Fibroblast of lung (primary cell): ENCODE data around the gene CAMK2B. TPM values are rescaled to one million over a fixed set of nuclear protein-coding genes. Genes with fewer than 3 reads are reported as not detected.
A peak's percentile ranks its signal among the peaks of the same experiment; 100 is the strongest.
"Not testable (repeated sequence)": the region's sequence is repeated elsewhere in the genome, so short reads cannot be mapped to it uniquely, and the experiment has no call there.

Source experiments
- DNase-seq, 2 donors: peaks; one replicate each; pipeline versions ENCODE4 v3.0.0 to v3.0.0-alpha.2; 2010; ENCODE audit warnings: low read depth in 2 of 2
- H2AFZ ChIP-seq: 2 replicates; pipeline ENCODE4 v1.5.1; 2012; ENCODE audit warnings: low read length, control low read depth, inconsistent platforms
- H3K27ac ChIP-seq: 2 replicates; pipeline ENCODE4 v1.5.1; 2011; ENCODE audit warnings: low read length, control low read depth; ENCODE audit not compliant: insufficient read depth
- H3K27me3 ChIP-seq: 2 replicates; pipeline ENCODE4 v1.5.1; 2011; ENCODE audit warnings: mild to moderate bottlenecking, low read length; ENCODE audit not compliant: control insufficient read depth, insufficient read depth
- H3K36me3 ChIP-seq: 2 replicates; pipeline ENCODE4 v1.5.1; 2011; ENCODE audit warnings: low read length; ENCODE audit not compliant: control insufficient read depth, insufficient read depth
- H3K4me1 ChIP-seq: 2 replicates; pipeline ENCODE4 v1.5.1; 2011; ENCODE audit warnings: low read length; ENCODE audit not compliant: control insufficient read depth, insufficient read depth; ENCODE audit errors: extremely low read depth
- H3K4me2 ChIP-seq: 2 replicates; pipeline ENCODE4 v1.5.1; 2011; ENCODE audit warnings: low read length, control low read depth; ENCODE audit not compliant: insufficient read depth; ENCODE audit errors: extremely low read depth
- H3K4me3 ChIP-seq, 4 experiments: fragments of 200-600 bp in 1 of 4; sonication (generic) in 1 of 4; replicated peaks in 1 of 4; 2 replicates each; pipeline ENCODE4 v1.5.1; 2011 to 2016; ENCODE audit warnings: low read length in 4 of 4, low read depth in 3 of 4, mild to moderate bottlenecking in 3 of 4, control low read depth in 2 of 4, inconsistent platforms in 1 of 4, mixed read lengths in 1 of 4; ENCODE audit not compliant: insufficient read depth in 1 of 4; ENCODE audit errors: control extremely low read depth in 1 of 4
- H3K79me2 ChIP-seq: 2 replicates; pipeline ENCODE4 v1.5.1; 2012; ENCODE audit warnings: mild to moderate bottlenecking, low read length, inconsistent platforms; ENCODE audit not compliant: control insufficient read depth, insufficient read depth
- H3K9ac ChIP-seq: 2 replicates; pipeline ENCODE4 v1.5.1; 2011; ENCODE audit warnings: mild to moderate bottlenecking, low read length, control low read depth; ENCODE audit not compliant: insufficient read depth
- H3K9me3 ChIP-seq: 2 replicates; pipeline ENCODE4 v1.5.1; 2012; ENCODE audit warnings: low read depth, low read length; ENCODE audit not compliant: control insufficient read depth, insufficient read depth
- H4K20me1 ChIP-seq: 2 replicates; pipeline ENCODE4 v1.5.1; 2011; ENCODE audit warnings: low read length; ENCODE audit not compliant: control insufficient read depth, insufficient read depth; ENCODE audit errors: extremely low read depth
- EZH2 ChIP-seq: IDR thresholded peaks from 2 replicates; pipeline ENCODE4 v1.5.1; 2012; ENCODE audit warnings: low read length, control low read depth, mild to moderate bottlenecking; ENCODE audit errors: missing control alignments
- polyA plus RNA-seq, 2 donors: library from polyadenylated mRNA; depleted of rRNA in 1 of 2; stranded (reverse) in 1 of 2; unstranded in 1 of 2; fragments of >200 nt; gene quantifications; 2 replicates each; pipeline ENCODE4 v1.2.1, GENCODE V29; 2011 to 2012; ENCODE audit warnings: missing spikeins in 1 of 2
- total RNA-seq: library from RNA; depleted of rRNA; stranded (reverse); fragments of >200 nt; gene quantifications from 2 replicates; pipeline ENCODE4 v1.2.1, GENCODE V29; 2014
- TF ChIP-seq, protein P1 (sequence below), 2 donors: IDR thresholded peaks in 1 of 2; conservative IDR thresholded peaks in 1 of 2; 1 replicate in 1 of 2; 2 replicates in 1 of 2; pipeline ENCODE4 v1.5.1; 2011 to 2012; ENCODE audit warnings: low read length in 2 of 2, control low read depth in 1 of 2, inconsistent platforms in 1 of 2, low read depth in 1 of 2, mild to moderate bottlenecking in 1 of 2

CAMK2B gene
- total and polyA plus RNA-seq, 2 donors (not counting 1 experiment from before 2014, with no cell fraction given), result 0.06 to 0.17 TPM

DNA sequence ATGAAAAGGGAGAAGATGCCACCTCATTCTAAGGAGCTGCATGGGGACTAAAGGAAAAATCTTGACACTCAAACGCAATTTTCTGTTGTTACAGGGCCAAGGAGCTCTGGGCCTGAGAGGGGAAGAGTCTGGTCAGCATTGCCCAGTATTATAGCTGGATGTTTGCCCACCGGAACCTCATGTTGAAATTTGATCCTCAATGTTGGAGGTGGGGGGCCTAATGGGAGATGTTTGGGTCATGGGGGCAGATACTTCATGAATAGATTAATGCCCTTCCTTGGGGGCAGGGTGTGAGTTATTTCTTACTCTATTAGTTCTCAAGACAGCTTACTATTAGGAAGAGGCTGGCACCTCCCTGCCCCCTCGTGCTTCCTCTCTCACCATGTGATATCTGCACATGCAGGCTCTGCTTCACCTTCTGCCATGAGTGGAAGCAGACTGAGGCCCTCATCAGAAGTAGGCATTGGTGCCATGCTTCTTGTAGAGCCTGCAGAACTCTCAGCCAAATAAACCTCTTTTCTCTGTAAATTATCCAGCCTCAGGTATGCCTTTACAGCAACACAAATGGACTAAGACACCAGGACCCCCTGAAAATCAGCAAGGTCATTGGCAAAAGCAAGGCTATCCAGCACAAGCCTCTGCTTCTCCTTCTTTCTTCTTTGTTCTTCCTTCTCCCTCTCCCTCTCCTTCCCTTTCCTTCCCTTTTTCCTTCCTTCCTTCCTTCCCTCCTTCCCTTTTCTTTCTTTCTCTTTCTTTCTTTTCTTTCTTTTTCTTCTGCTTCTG lies 151.3 kb downstream of the CAMK2B start:
- Histone ChIP-seq H2AFZ (no peak overlapping the region), H3K9me3 (no peaks in the 10 kb centered on the region), H3K79me2 (no peaks in the 10 kb centered on the region), H3K36me3 (no peaks in the 10 kb centered on the region), H3K9ac (no peak overlapping the region), H3K4me1 (no peaks in the 10 kb centered on the region), H3K4me2 (no peak overlapping the region), H3K4me3 (no peak overlapping the region), H4K20me1 (no peaks in the 10 kb centered on the region), H3K27ac (no peak overlapping the region), H3K27me3 (peaks cover 8% of the 10 kb centered on the region)
- TF ChIP-seq, protein P1, sequence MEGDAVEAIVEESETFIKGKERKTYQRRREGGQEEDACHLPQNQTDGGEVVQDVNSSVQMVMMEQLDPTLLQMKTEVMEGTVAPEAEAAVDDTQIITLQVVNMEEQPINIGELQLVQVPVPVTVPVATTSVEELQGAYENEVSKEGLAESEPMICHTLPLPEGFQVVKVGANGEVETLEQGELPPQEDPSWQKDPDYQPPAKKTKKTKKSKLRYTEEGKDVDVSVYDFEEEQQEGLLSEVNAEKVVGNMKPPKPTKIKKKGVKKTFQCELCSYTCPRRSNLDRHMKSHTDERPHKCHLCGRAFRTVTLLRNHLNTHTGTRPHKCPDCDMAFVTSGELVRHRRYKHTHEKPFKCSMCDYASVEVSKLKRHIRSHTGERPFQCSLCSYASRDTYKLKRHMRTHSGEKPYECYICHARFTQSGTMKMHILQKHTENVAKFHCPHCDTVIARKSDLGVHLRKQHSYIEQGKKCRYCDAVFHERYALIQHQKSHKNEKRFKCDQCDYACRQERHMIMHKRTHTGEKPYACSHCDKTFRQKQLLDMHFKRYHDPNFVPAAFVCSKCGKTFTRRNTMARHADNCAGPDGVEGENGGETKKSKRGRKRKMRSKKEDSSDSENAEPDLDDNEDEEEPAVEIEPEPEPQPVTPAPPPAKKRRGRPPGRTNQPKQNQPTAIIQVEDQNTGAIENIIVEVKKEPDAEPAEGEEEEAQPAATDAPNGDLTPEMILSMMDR (conservative IDR thresholded peaks at IDR 0.05 in 1 of 2, IDR thresholded peaks at IDR 0.05 in 1 of 2; ENCODE audit: low read depth in 1 of 2, low read length in 2 of 2), result no peak
- TF ChIP-seq EZH2, result no peak
- DNase-seq, result no peak

DNA sequence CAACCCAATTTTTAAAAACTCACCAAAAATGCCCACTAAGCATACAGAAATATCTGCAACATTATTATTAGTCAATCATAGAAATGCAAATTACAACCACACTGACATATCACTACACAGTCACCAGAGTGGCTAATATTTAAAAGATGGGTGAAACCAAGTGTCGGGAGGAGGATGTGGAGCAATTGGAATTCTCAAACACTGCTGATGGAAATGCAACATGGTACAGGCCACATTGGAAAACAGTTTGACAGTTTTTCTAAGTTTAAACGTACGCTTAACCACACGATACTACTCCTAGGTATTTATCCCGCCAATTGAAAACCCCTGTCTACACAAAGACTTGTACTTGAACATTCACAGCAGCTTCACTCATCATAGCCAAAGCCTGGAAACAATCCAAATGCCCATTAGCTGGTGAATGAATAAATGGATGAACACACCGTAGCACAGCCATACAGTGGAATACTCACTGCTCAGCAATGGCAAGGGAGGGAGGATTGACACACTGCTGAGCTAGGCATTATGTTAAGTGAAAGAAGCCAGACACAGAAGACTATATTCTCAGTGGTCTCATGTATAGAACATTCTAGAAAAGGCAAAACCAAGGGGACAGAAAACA lies 152.5 kb downstream of the CAMK2B start:
- Histone ChIP-seq H3K27ac (no peak overlapping the region), H3K36me3 (no peaks in the 10 kb centered on the region), H3K4me3 (no peak overlapping the region), H3K4me2 (no peak overlapping the region), H3K79me2 (no peaks in the 10 kb centered on the region), H3K27me3 (peaks cover 7% of the 10 kb centered on the region), H3K9me3 (no peaks in the 10 kb centered on the region), H3K4me1 (no peaks in the 10 kb centered on the region), H2AFZ (no peak overlapping the region), H4K20me1 (no peaks in the 10 kb centered on the region), H3K9ac (no peak overlapping the region)
- DNase-seq, result peak in 1 of 2 donors; percentile 18
- no peak for TF ChIP-seq EZH2
- TF ChIP-seq, protein P1 (conservative IDR thresholded peaks at IDR 0.05 in 1 of 2, IDR thresholded peaks at IDR 0.05 in 1 of 2; ENCODE audit: low read depth in 1 of 2, low read length in 2 of 2), result no peak

DNA sequence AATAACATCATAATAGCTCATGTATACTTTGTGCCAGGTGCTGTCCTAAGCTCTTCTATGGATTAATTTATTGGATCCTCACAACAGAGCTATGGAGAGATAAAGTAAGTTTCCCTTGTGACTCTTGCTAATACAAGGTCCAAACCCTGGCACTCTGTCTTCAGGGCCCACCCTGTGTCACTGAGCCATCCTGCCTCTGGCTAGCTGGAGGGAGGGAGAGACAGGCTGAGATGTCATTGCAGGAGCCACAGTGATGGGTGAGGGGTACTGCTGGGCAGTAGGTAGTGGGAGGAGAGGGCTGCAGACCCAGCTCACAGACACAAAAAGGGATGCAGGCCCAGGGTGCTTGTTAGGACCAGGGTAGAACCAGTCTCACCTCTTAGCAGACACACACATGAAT lies 153.0 kb downstream of the CAMK2B start:
- no peaks in the 10 kb centered on the region for H4K20me1 ChIP-seq
- H3K79me2 ChIP-seq, result no peaks in the 10 kb centered on the region
- no peaks in the 10 kb centered on the region for H3K36me3 ChIP-seq
- no peak overlapping the region for H2AFZ ChIP-seq
- no peaks in the 10 kb centered on the region for H3K9me3 ChIP-seq
- TF ChIP-seq, protein P1 (conservative IDR thresholded peaks at IDR 0.05 in 1 of 2, IDR thresholded peaks at IDR 0.05 in 1 of 2; ENCODE audit: low read depth in 1 of 2, low read length in 2 of 2), result no peak
- TF ChIP-seq EZH2, result no peak
- no peak overlapping the region for H3K4me2 ChIP-seq
- peaks cover 7% of the 10 kb centered on the region for H3K27me3 ChIP-seq
- H3K9ac ChIP-seq, result no peak overlapping the region
- H3K4me1 ChIP-seq, result no peaks in the 10 kb centered on the region
- no peak overlapping the region for H3K4me3 ChIP-seq
- no peak for DNase-seq
- no peak overlapping the region for H3K27ac ChIP-seq

DNA sequence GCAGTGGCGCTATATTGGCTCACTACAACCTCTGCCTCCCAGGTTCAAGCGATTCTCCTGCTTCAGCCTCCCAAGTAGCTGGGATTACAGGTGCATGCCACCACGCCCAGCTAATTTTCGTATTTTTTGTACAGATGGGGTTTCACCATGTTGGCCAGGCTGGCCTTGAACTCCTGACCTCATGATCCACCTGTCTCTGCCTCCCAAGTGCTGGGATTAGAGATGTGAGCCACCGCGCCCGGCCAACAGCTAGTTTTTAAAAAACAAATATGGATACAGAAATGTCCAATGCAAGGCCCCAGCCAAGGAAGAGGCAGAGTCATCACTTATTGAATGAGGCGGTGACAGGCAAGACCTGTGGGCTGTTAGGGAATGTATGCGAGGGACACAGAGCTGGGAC lies 153.5 kb downstream of the CAMK2B start:
- not testable (repeated sequence) for H3K27ac ChIP-seq, H3K4me2 ChIP-seq, H3K4me3 ChIP-seq, H3K9ac ChIP-seq, H2AFZ ChIP-seq, H3K79me2 ChIP-seq, DNase-seq, H3K9me3 ChIP-seq, H3K36me3 ChIP-seq, H3K27me3 ChIP-seq, H3K4me1 ChIP-seq, H4K20me1 ChIP-seq
